ENCODE measurements around the gene PYM1.

PYM1 gene

DNA sequence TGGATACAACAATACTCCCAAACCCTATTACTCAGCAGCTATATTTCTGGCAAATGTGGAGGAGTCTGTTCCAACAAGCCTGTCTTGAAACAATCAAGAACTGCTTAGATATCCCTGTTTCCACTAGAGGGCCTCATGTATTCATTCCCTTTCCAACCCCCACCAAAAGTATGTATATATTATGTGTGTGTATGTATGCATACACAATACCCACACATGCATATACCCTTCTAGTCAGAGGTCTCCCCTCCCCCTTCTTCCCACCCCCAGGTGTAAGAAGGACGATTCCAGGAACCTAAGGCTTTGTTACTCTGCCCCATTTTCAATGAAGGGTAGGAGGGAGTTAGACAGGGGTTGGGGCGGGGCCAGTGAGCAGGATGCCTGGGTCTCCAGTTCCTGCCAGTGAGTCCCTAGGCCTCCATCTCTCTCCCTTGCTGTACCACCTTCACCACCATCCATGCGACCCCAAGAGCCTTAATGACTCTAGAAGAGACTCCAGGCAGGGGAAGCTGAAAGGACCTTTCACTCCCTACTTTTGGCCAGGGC lies 3.1 kb upstream of the PYM1 start, which contains the start of gene DGKA:
DGKA (plus strand) TSS at position 392 of the 546 bp plus-strand sequence. CDS start 5,342 bp downstream, outside the sequence.
- Histone ChIP-seq H3K36me3 (ENCODE audit: low read length) (no peaks in the 10 kb centered on the region), H3K27ac (ENCODE audit: low read depth, low read length) (peak within 1 kb of the TSS; percentile 100), H3K79me2 (ENCODE audit: insufficient read depth, low read length) (peaks cover 24% of the 10 kb centered on the region), H3K9ac (ENCODE audit: low read length) (peak within 1 kb of the TSS; percentile 91), H3K9me3 (ENCODE audit: insufficient read depth, low read length) (no peaks in the 10 kb centered on the region), H3K4me2 (ENCODE audit: low read depth, low read length, poor library complexity, severe bottlenecking) (peak within 1 kb of the TSS; percentile 86), H3K9me2 (replicated peaks; ENCODE audit: insufficient read depth, low read length) (no peaks in the 10 kb centered on the region), H4K20me1 (ENCODE audit: low read depth, low read length) (no peaks in the 10 kb centered on the region), H3F3A (ENCODE audit: insufficient read depth) (peaks cover 55% of the 10 kb centered on the region), H3K4me3 (ENCODE audit: insufficient read depth, low read length, poor library complexity, severe bottlenecking) (peak within 1 kb of the TSS; percentile 72), H3K27me3 (ENCODE audit: low read length) (no peaks in the 10 kb centered on the region), H2AFZ (ENCODE audit: low read depth, low read length, severe bottlenecking) (peak within 1 kb of the TSS; percentile 34)
- no peak for TF ChIP-seq EZH2phosphoT487 (conservative IDR thresholded peaks at IDR 0.05; ENCODE audit: low read length)
- TF ChIP-seq, protein P1, sequence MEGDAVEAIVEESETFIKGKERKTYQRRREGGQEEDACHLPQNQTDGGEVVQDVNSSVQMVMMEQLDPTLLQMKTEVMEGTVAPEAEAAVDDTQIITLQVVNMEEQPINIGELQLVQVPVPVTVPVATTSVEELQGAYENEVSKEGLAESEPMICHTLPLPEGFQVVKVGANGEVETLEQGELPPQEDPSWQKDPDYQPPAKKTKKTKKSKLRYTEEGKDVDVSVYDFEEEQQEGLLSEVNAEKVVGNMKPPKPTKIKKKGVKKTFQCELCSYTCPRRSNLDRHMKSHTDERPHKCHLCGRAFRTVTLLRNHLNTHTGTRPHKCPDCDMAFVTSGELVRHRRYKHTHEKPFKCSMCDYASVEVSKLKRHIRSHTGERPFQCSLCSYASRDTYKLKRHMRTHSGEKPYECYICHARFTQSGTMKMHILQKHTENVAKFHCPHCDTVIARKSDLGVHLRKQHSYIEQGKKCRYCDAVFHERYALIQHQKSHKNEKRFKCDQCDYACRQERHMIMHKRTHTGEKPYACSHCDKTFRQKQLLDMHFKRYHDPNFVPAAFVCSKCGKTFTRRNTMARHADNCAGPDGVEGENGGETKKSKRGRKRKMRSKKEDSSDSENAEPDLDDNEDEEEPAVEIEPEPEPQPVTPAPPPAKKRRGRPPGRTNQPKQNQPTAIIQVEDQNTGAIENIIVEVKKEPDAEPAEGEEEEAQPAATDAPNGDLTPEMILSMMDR (IDR thresholded peaks at IDR 0.05; ENCODE audit: insufficient read depth, low read length, poor library complexity, severe bottlenecking): peak; percentile 57

DNA sequence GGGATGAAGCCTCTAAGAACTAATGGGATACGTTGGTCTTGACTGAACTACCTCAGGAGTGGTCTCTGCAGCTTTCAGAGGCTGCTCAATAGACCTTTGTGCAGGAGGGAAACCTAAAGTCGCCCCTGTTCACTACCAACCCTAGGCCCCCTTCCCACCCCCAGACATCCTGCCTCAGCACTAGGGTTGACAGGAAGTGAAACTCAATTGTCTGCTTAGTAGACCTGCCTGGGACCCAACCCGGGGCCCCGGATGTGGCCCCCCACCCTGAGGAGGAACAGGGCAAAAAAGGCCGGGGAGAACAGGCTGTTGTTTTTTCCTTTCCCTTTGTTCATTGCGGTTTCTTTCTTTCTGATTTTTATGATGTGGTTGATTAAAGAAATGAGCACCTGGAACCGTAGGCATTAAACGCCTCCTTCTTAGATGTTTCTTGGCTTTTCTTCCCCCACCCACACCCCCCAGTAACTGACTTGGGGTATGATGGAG lies 1.7 kb upstream of the PYM1 start:
- H3K4me2 ChIP-seq (ENCODE audit: low read depth, low read length, poor library complexity, severe bottlenecking): peak overlapping the region; percentile 86
- peak overlapping the region; percentile 91 for H3K9ac ChIP-seq (ENCODE audit: low read length)
- H3K79me2 ChIP-seq (ENCODE audit: insufficient read depth, low read length): peaks cover 39% of the 10 kb centered on the region

DNA sequence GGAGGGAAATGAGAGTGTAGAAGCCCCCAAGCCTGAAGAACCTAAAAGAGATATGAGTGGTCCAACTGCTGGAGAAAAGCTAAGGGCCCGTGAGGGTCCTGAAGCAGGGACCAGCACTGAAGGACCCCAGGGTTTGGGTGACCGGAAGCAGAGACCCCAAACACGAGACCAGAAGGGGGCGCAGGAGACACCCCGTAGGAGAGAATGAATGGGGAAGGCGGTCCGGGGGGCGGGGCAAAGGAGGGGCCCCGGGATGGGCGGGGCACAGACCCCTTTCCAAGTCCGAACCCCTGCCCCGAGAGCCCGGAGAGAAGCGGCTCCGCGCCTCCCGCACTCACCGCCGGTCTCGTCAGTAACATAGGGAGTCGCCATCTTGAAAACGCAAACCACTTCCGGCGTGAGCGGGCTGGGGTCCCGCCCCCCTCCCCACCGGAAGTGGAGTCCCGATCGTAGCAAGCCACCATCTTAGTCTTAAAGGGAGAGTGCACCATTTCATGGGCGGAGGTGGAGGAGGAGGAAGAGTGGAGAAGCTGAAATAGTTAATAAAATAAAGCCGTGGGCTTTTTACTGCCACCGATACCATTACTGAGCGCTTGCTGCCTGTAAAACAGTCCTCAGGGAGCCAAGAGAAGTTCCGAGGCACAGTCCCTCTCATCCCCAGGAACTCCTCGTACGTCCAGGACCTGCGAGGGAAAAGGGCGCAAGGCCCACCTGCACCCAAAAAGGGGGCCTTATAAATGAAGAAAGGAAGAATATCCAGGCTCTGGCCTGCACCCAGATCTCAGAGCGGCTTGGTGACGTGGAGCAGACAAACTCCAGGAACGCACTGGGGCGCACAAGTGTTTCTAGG lies 731 bp downstream of the PYM1 start:
- no peaks in the 10 kb centered on the region for H4K20me1 ChIP-seq (ENCODE audit: low read depth, low read length)
- H3K27ac ChIP-seq (ENCODE audit: low read depth, low read length): peak overlapping the region; percentile 100
- peaks cover 52% of the 10 kb centered on the region for H3K79me2 ChIP-seq (ENCODE audit: insufficient read depth, low read length)
- peak overlapping the region; percentile 92 for H3K4me3 ChIP-seq (ENCODE audit: insufficient read depth, low read length, poor library complexity, severe bottlenecking)
- H3F3A ChIP-seq (ENCODE audit: insufficient read depth): peaks cover 64% of the 10 kb centered on the region
- H3K9me2 ChIP-seq (replicated peaks; ENCODE audit: insufficient read depth, low read length): no peaks in the 10 kb centered on the region
- H3K9me3 ChIP-seq (ENCODE audit: insufficient read depth, low read length): no peaks in the 10 kb centered on the region
- H3K27me3 ChIP-seq (ENCODE audit: low read length): no peaks in the 10 kb centered on the region
- no peak for TF ChIP-seq EZH2phosphoT487 (conservative IDR thresholded peaks at IDR 0.05; ENCODE audit: low read length)
- TF ChIP-seq, protein P1 (IDR thresholded peaks at IDR 0.05; ENCODE audit: insufficient read depth, low read length, poor library complexity, severe bottlenecking): peak; percentile 96
- peaks cover 5% of the 10 kb centered on the region; the same call in 1 of the 2 replicates for H3K36me3 ChIP-seq (ENCODE audit: low read length)
- H3K4me2 ChIP-seq (ENCODE audit: low read depth, low read length, poor library complexity, severe bottlenecking): peak overlapping the region; percentile 86
- H3K9ac ChIP-seq (ENCODE audit: low read length): peak overlapping the region; percentile 91
- H2AFZ ChIP-seq (ENCODE audit: low read depth, low read length, severe bottlenecking): peak overlapping the region; percentile 37

More for the DNA sequence above, 1.7 kb upstream of the PYM1 start:
- Histone ChIP-seq H2AFZ (ENCODE audit: low read depth, low read length, severe bottlenecking) (no peak overlapping the region), H3K9me2 (replicated peaks; ENCODE audit: insufficient read depth, low read length) (no peaks in the 10 kb centered on the region), H3K36me3 (ENCODE audit: low read length) (no peaks in the 10 kb centered on the region), H3K9me3 (ENCODE audit: insufficient read depth, low read length) (no peaks in the 10 kb centered on the region), H3K27me3 (ENCODE audit: low read length) (no peaks in the 10 kb centered on the region), H4K20me1 (ENCODE audit: low read depth, low read length) (no peaks in the 10 kb centered on the region), H3F3A (ENCODE audit: insufficient read depth) (peaks cover 64% of the 10 kb centered on the region), H3K4me3 (ENCODE audit: insufficient read depth, low read length, poor library complexity, severe bottlenecking) (peak overlapping the region; percentile 92), H3K27ac (ENCODE audit: low read depth, low read length) (peak overlapping the region; percentile 100)
- TF ChIP-seq, protein P1 (IDR thresholded peaks at IDR 0.05; ENCODE audit: insufficient read depth, low read length, poor library complexity, severe bottlenecking): no peak
- TF ChIP-seq EZH2phosphoT487 (conservative IDR thresholded peaks at IDR 0.05; ENCODE audit: low read length): no peak

Measured in SU-DHL-6 (cell line).